ENCODE data around the gene FAM43A. TPM values are rescaled to one million over a fixed set of nuclear protein-coding genes. Genes with fewer than 3 reads are reported as not detected.

FAM43A gene
- total and polyA plus RNA-seq, 9 of the 15 experiments (the other 6 are each of a cell fraction or from before 2014, with no cell fraction given), result 0.03 to 1.2 (median 0.21) TPM

- TF ChIP-seq PRDM10 (IDR thresholded peaks at IDR 0.05; ENCODE audit: partially characterized antibody), result peak; percentile 60
Observed at GRCh38 chr3:194680888-194681615, 4.6 kb upstream of the FAM43A start (continued).

- CTCF ChIA-PET (ENCODE audit: low intra/inter-chr PET ratio), result interaction anchor here (0.5 to 1.7 kb wide), 4 partner anchors 346 to 578 kb away, joined by 3 to 19 read pairs (median 4); no protein-coding TSS in a partner anchor
- BruUV-seq (replicated peaks), result no TSS peak
- POLR2A ChIA-PET, result interaction anchor here (0.7 to 1.9 kb wide), 5 partner anchors 9 to 686 kb away, joined by 3 to 15 read pairs (median 4); partner anchors contain the start of gene LSG1
- H3K36me3 ChIP-seq (ENCODE audit: control insufficient read depth, insufficient read depth, low read length), result no peaks in the 10 kb centered on the region
- H3K27me3 ChIP-seq (ENCODE audit: control insufficient read depth in 2 of 2, insufficient read depth in 2 of 2, low read length in 2 of 2), result peaks cover 0 to 17% of the 10 kb centered on the region in 2 experiments; a peak in 3 of 5 replicates
- H3K4me3 ChIP-seq, result no peak overlapping the region
- peak overlapping the region; percentile 90; the same call in 1 of the 2 replicates for H2AFZ ChIP-seq (ENCODE audit: low read depth, low read length)
- in situ Hi-C loops (cut with MboI), result loop anchor here (5.0 to 10.0 kb wide), 3 partner anchors 423 to 843 kb away; no protein-coding TSS in a partner anchor
- peak overlapping the region; percentile 70 for H3K4me2 ChIP-seq (ENCODE audit: insufficient read depth, low read length)
- ATAC-seq, result no peak
- no peaks in the 10 kb centered on the region for H3K9me1 ChIP-seq (ENCODE audit: control insufficient read depth, insufficient read depth, low read length)
- H4K20me1 ChIP-seq (replicated peaks; ENCODE audit: control insufficient read depth, insufficient read depth, low read length), result no peaks in the 10 kb centered on the region
- WGBS (ENCODE audit: insufficient coverage, low coverage, missing lambda C conversion rate), result 17% methylated on average over 4 of the region's 4 CpGs
- no peak for FAIRE-seq
- peaks cover 11 to 18% of the 10 kb centered on the region in 2 experiments for H3K4me1 ChIP-seq (replicated peaks in 1 of 2; ENCODE audit: control insufficient read depth in 2 of 2, insufficient read depth in 2 of 2, low read length in 2 of 2)
- H3K9me3 ChIP-seq (replicated peaks; ENCODE audit: control insufficient read depth, insufficient read depth, low read depth, low read length), result no peaks in the 10 kb centered on the region
- intact Hi-C loops (cut with micrococcal nuclease), result loop anchor here (1.0 to 10.0 kb wide), 4 partner anchors 273 to 840 kb away; no protein-coding TSS in a partner anchor
- no peaks in the 10 kb centered on the region for H3K79me2 ChIP-seq (ENCODE audit: control insufficient read depth, insufficient read depth, low read length)
- H3K27ac ChIP-seq (ENCODE audit: extremely low read depth, low read depth, low read length), result no peak overlapping the region
- H3K9ac ChIP-seq (ENCODE audit: insufficient read depth in 1 of 2, low read depth in 2 of 2, low read length in 2 of 2), result no peak overlapping the region
- no peak for DNase-seq (ENCODE audit: extremely low read depth in 1 of 4, low spot score in 3 of 4)
- TF ChIP-seq HDAC2 (IDR thresholded peaks at IDR 0.05) (peak; percentile 13; the same call in 1 of the 2 replicates), TBP (optimal IDR thresholded peaks at IDR 0.05; ENCODE audit: low read depth, low read length) (peak; percentile 6), CBFB (CRISPR knock-in tag; IDR thresholded peaks at IDR 0.05) (0 out of 2 replicates have a peak, but pooled peaks have one; percentile 10), ZBTB11 (CRISPR knock-in tag; IDR thresholded peaks at IDR 0.05) (0 out of 6 replicates have a peak, but pooled peaks of 1 of the 3 experiments have one; percentile 29), ZEB2 (IDR thresholded peaks at IDR 0.05) (0 out of 2 replicates have a peak, but pooled peaks have one; percentile 8), PKNOX1 (IDR thresholded peaks at IDR 0.05) (peak; percentile 30; the same call in 1 of the 2 replicates), TRIM24 (IDR thresholded peaks at IDR 0.05) (no peak)
Observed at GRCh38 chr3:194682189-194682693, 3.4 kb upstream of the FAM43A start.

Measured in K562 (cell line).